K562 (cell line): ENCODE data around the gene PEDS1. TPM values are rescaled to one million over a fixed set of nuclear protein-coding genes. Genes with fewer than 3 reads are reported as not detected.
A peak's percentile ranks its signal among the peaks of the same experiment; 100 is the strongest.

ENCODE experiments used
- BCOR ChIP-seq: fragments of 450-650 bp; IDR thresholded peaks from 2 replicates; pipeline ENCODE4 v1.6.1; 2016
- CHD2 ChIP-seq: IDR thresholded peaks from 2 replicates; pipeline ENCODE4 v1.6.1; 2011; ENCODE audit warnings: low read depth, low read length
- EWSR1 ChIP-seq: fragments of 450-650 bp; IDR thresholded peaks from 2 replicates; pipeline ENCODE4 v1.6.1; 2018; ENCODE audit warnings: borderline replicate concordance, mild to moderate bottlenecking, low read depth, moderate library complexity; ENCODE audit not compliant: partially characterized antibody
- HMGN3 ChIP-seq: IDR thresholded peaks from 2 replicates; pipeline ENCODE4 v1.6.1; 2011; ENCODE audit warnings: borderline replicate concordance, low read depth, mild to moderate bottlenecking, mixed read lengths, low read length; ENCODE audit not compliant: insufficient read length; ENCODE audit errors: extremely low read depth
- KLF10 ChIP-seq: fragments of 250-450 bp; sonication (Bioruptor Pico); IDR thresholded peaks from 2 replicates; pipeline ENCODE4 v1.6.1; 2021; ENCODE audit warnings: matching md5 sums
- TAL1 ChIP-seq: fragments of 450-650 bp; IDR thresholded peaks from 2 replicates; pipeline ENCODE4 v1.6.1; 2016; ENCODE audit warnings: mild to moderate bottlenecking
- VEZF1 ChIP-seq: fragments of 200-800 bp; sonication (Bioruptor generic); IDR thresholded peaks from 2 replicates; pipeline ENCODE4 v1.6.1; 2017; ENCODE audit warnings: missing genetic modification characterization, missing compliant biosample characterization
- ZBTB49 ChIP-seq: sonication (generic); formaldehyde crosslinking; IDR thresholded peaks from 2 replicates; pipeline ENCODE4 v1.8.0; 2022; ENCODE audit warnings: missing genetic modification reagents, mild to moderate bottlenecking, borderline replicate concordance
- ZFX ChIP-seq: sonication (generic); formaldehyde crosslinking; IDR thresholded peaks from 2 replicates; pipeline ENCODE4 v1.8.0; 2022; ENCODE audit warnings: mild to moderate bottlenecking, missing genetic modification reagents, moderate library complexity
- ZNF197 ChIP-seq: fragments of 200-800 bp; sonication (Bioruptor generic); IDR thresholded peaks from 2 replicates; pipeline ENCODE4 v1.6.1; 2016; ENCODE audit warnings: low read depth, missing genetic modification characterization, missing compliant biosample characterization
- polyA plus RNA-seq, 8 experiments: library from polyadenylated mRNA; depleted of rRNA in 4 of 8; stranded (reverse) in 5 of 8; unstranded in 3 of 8; fragments of >200 nt; fragmentation: Nextera tagmentation in 2 of 8; fragmentation: Illumina TruSeq in 1 of 8; extraction: Ambion mirVana in 2 of 8; extraction: Trizol in 1 of 8; gene quantifications; 2 replicates each; pipeline versions ENCODE4 v1.2.1 to v1.2.3, GENCODE V29; 2011 to 2014; ENCODE audit warnings: inconsistent platforms in 1 of 8, missing spikeins in 1 of 8
- total RNA-seq, 7 experiments: library from RNA; depleted of rRNA in 6 of 7; stranded (reverse); fragments of >200 nt in 6 of 7; fragmentation: Illumina TruSeq in 2 of 7; extraction: Trizol in 2 of 7; gene quantifications; 2 replicates each; pipeline versions ENCODE4 v1.2.1 to v1.2.3, GENCODE V29; 2011 to 2021; ENCODE audit warnings: low replicate concordance in 1 of 7
- TF ChIP-seq, protein P1 (sequence below): sonication (generic); formaldehyde crosslinking; IDR thresholded peaks from 2 replicates; pipeline ENCODE4 v1.8.0; 2022; ENCODE audit warnings: mild to moderate bottlenecking, missing genetic modification reagents
- TF ChIP-seq, protein P2 (sequence below): sonication (generic); formaldehyde crosslinking; IDR thresholded peaks from 2 replicates; pipeline ENCODE4 v1.8.1; 2023; ENCODE audit warnings: mild to moderate bottlenecking, missing genetic modification reagents, moderate library complexity

PEDS1 gene
- total and polyA plus RNA-seq, 9 of the 15 experiments (the other 6 are each of a cell fraction or from before 2014, with no cell fraction given) = 2.9 to 38.5 (median 24.2) TPM

DNA sequence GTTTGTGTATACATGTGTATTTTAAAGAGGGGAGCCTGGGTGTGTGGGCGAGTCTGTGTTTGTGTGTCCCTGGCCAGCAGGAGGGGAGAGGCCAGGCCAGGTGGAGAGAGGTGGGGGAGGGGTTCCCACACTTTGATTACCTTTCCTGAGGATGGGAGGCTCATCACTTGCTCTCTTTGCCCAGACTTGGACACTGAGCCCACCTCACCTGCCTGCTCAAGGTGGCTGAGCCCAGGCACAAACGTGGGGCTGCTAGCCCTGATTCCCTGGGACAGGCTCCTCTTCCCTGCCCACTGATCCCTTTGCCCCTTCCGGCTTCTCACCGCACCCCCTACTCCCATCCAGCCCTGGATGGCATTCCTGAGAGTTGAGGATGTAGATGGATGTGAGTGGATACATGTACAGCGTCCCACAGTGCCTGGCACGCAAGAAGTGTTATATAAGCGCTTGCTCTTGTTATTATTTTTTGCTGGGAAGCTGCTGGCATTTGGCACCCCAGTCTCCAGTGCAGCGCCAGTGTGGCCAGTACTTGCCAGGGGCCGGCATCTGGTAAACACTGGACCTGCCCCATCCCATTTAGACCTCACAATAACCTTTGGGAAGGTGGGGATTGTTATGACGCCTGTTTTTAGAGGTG is 39.8 kb upstream of the PEDS1 start (continued):
- TF ChIP-seq ZBTB49 (0 out of 2 replicates have a peak, but pooled peaks have one; percentile 27), VEZF1 (CRISPR knock-in tag) (no peak), HMGN3 (no peak), CHD2 (peak; percentile 11; the same call in 1 of the 2 replicates), ZFX (CRISPR knock-in tag) (peak; percentile 11; the same call in 1 of the 2 replicates), ZNF197 (CRISPR knock-in tag) (no peak), KLF10 (CRISPR knock-in tag) (no peak), EWSR1 (no peak), TAL1 (no peak), BCOR (no peak)
- TF ChIP-seq, protein P1, sequence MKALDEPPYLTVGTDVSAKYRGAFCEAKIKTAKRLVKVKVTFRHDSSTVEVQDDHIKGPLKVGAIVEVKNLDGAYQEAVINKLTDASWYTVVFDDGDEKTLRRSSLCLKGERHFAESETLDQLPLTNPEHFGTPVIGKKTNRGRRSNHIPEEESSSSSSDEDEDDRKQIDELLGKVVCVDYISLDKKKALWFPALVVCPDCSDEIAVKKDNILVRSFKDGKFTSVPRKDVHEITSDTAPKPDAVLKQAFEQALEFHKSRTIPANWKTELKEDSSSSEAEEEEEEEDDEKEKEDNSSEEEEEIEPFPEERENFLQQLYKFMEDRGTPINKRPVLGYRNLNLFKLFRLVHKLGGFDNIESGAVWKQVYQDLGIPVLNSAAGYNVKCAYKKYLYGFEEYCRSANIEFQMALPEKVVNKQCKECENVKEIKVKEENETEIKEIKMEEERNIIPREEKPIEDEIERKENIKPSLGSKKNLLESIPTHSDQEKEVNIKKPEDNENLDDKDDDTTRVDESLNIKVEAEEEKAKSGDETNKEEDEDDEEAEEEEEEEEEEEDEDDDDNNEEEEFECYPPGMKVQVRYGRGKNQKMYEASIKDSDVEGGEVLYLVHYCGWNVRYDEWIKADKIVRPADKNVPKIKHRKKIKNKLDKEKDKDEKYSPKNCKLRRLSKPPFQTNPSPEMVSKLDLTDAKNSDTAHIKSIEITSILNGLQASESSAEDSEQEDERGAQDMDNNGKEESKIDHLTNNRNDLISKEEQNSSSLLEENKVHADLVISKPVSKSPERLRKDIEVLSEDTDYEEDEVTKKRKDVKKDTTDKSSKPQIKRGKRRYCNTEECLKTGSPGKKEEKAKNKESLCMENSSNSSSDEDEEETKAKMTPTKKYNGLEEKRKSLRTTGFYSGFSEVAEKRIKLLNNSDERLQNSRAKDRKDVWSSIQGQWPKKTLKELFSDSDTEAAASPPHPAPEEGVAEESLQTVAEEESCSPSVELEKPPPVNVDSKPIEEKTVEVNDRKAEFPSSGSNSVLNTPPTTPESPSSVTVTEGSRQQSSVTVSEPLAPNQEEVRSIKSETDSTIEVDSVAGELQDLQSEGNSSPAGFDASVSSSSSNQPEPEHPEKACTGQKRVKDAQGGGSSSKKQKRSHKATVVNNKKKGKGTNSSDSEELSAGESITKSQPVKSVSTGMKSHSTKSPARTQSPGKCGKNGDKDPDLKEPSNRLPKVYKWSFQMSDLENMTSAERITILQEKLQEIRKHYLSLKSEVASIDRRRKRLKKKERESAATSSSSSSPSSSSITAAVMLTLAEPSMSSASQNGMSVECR (CRISPR knock-in tag) = 0 out of 2 replicates have a peak, but pooled peaks have one; percentile 43
- TF ChIP-seq, protein P2, sequence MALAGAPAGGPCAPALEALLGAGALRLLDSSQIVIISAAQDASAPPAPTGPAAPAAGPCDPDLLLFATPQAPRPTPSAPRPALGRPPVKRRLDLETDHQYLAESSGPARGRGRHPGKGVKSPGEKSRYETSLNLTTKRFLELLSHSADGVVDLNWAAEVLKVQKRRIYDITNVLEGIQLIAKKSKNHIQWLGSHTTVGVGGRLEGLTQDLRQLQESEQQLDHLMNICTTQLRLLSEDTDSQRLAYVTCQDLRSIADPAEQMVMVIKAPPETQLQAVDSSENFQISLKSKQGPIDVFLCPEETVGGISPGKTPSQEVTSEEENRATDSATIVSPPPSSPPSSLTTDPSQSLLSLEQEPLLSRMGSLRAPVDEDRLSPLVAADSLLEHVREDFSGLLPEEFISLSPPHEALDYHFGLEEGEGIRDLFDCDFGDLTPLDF (CRISPR knock-in tag) = peak; percentile 52; the same call in 1 of the 2 replicates
